ENCODE measurements around the gene DHRSX.

Gene DHRSX

DNA sequence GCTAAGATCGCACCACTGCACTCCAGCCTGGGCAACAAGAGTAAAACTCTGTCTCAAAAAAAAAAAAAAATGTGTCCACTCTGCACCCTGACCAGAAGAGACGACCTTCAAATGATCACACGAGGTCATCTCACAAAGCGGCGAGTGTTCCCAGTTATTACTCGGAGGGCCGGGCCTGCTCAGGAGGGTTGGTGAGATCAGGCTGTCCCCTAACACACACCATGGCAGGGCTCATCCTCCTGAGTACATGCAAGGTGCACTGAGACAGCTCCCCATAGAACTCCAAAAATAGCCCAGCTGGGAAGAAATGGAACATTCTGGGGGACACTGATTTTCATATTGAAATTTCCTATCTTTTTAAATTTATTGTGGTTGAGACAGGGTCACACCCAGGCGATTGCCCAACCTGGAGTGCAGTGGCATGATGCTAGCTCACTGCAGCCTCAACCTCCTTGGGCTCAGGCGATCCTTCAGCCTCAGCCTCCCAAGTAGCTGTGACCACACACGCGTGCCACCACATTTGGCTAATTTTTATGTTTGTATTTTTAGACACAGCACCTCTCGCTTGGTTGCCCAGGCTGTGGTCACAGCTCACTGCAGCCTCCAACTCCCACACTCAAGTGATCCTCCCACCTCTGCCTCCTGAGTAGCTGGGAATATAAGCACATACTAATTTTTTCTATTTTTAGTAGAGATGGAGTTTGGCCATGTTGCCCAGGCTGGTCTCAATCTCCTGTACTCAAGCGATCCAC, 51.5 kb downstream of the DHRSX start:
- TF ChIP-seq CTCF (IDR thresholded peaks at IDR 0.05; ENCODE audit: insufficient read depth, low read length, poor library complexity, severe bottlenecking) (no peak), EZH2phosphoT487 (conservative IDR thresholded peaks at IDR 0.05; ENCODE audit: low read length) (no peak)
- H3K36me3 ChIP-seq (ENCODE audit: low read length) = no peaks in the 10 kb centered on the region
- no peak overlapping the region for H3K9ac ChIP-seq (ENCODE audit: low read length)

DNA sequence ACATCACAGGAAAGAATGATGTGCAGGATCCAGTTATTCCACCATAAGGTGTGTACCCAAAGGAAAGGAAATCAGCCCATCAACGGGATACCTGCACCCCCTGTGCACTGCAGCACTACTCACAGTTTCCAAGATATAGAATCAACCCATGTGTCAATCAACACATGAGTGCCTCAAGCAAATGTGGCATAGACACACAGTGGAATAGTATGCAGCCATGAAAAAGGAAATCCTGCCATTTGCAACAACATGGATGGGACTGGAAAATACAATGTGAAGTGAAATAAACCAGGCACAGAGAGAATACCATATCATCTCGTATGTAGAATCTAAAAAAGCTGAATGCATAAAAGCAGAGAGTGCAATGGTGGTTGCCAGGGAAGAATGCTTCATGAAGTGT, 53.3 kb downstream of the DHRSX start:
- no peaks in the 10 kb centered on the region for H3K9me2 ChIP-seq (replicated peaks; ENCODE audit: insufficient read depth, low read length)
- no peak overlapping the region for H2AFZ ChIP-seq (ENCODE audit: low read depth, low read length, severe bottlenecking)
- no peak overlapping the region for H3K9ac ChIP-seq (ENCODE audit: low read length)
- H3K9me3 ChIP-seq (ENCODE audit: insufficient read depth, low read length) = no peaks in the 10 kb centered on the region
- no peaks in the 10 kb centered on the region for H3K79me2 ChIP-seq (ENCODE audit: insufficient read depth, low read length)
- TF ChIP-seq CTCF (IDR thresholded peaks at IDR 0.05; ENCODE audit: insufficient read depth, low read length, poor library complexity, severe bottlenecking) (no peak), EZH2phosphoT487 (conservative IDR thresholded peaks at IDR 0.05; ENCODE audit: low read length) (no peak)
- no peaks in the 10 kb centered on the region for H3F3A ChIP-seq (ENCODE audit: insufficient read depth)
- no peaks in the 10 kb centered on the region for H3K27me3 ChIP-seq (ENCODE audit: low read length)
- H3K4me3 ChIP-seq (ENCODE audit: insufficient read depth, low read length, poor library complexity, severe bottlenecking) = no peak overlapping the region
- H3K36me3 ChIP-seq (ENCODE audit: low read length) = no peaks in the 10 kb centered on the region
- H3K27ac ChIP-seq (ENCODE audit: low read depth, low read length) = no peak overlapping the region
- H3K4me2 ChIP-seq (ENCODE audit: low read depth, low read length, poor library complexity, severe bottlenecking) = no peak overlapping the region
- H4K20me1 ChIP-seq (ENCODE audit: low read depth, low read length) = no peaks in the 10 kb centered on the region

More for the DNA sequence above, 51.5 kb downstream of the DHRSX start:
- H4K20me1 ChIP-seq (ENCODE audit: low read depth, low read length) = no peaks in the 10 kb centered on the region
- H3K27ac ChIP-seq (ENCODE audit: low read depth, low read length) = 0 out of 2 replicates have a peak overlapping the region, but pooled peaks have one; percentile 23
- H3K27me3 ChIP-seq (ENCODE audit: low read length) = no peaks in the 10 kb centered on the region
- H2AFZ ChIP-seq (ENCODE audit: low read depth, low read length, severe bottlenecking) = no peak overlapping the region
- no peaks in the 10 kb centered on the region for H3K9me2 ChIP-seq (replicated peaks; ENCODE audit: insufficient read depth, low read length)
- H3K9me3 ChIP-seq (ENCODE audit: insufficient read depth, low read length) = no peaks in the 10 kb centered on the region
- H3K4me3 ChIP-seq (ENCODE audit: insufficient read depth, low read length, poor library complexity, severe bottlenecking) = no peak overlapping the region
- no peaks in the 10 kb centered on the region for H3K79me2 ChIP-seq (ENCODE audit: insufficient read depth, low read length)
- H3K4me2 ChIP-seq (ENCODE audit: low read depth, low read length, poor library complexity, severe bottlenecking) = peak overlapping the region; percentile 33
- no peaks in the 10 kb centered on the region for H3F3A ChIP-seq (ENCODE audit: insufficient read depth)

DNA sequence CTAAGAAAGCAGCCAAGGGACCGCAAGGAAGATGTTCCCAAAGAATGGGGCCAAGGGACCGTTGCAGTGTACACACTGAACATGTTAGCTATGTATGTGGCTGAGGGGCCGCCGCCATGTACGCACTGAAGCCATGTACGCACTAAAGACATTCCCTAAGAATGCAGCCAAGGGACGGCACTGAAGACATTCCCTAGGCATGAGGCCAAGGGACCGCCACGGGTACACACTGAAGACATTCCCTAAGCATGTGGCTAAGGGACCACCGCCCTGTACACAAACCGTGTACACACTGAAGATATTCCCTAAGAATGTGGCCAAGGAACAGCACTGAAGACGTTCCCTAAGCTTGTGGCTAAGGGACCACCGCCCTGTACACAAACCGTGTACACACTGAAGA, 54.0 kb downstream of the DHRSX start:
- Histone ChIP-seq H3K9me3 (ENCODE audit: insufficient read depth, low read length) (no peaks in the 10 kb centered on the region), H3K27ac (ENCODE audit: low read depth, low read length) (no peak overlapping the region), H3K79me2 (ENCODE audit: insufficient read depth, low read length) (no peaks in the 10 kb centered on the region), H3K27me3 (ENCODE audit: low read length) (no peaks in the 10 kb centered on the region), H3K9ac (ENCODE audit: low read length) (no peak overlapping the region), H3F3A (ENCODE audit: insufficient read depth) (no peaks in the 10 kb centered on the region), H3K4me3 (ENCODE audit: insufficient read depth, low read length, poor library complexity, severe bottlenecking) (no peak overlapping the region), H3K9me2 (replicated peaks; ENCODE audit: insufficient read depth, low read length) (no peaks in the 10 kb centered on the region), H3K36me3 (ENCODE audit: low read length) (no peaks in the 10 kb centered on the region), H2AFZ (ENCODE audit: low read depth, low read length, severe bottlenecking) (no peak overlapping the region), H3K4me2 (ENCODE audit: low read depth, low read length, poor library complexity, severe bottlenecking) (no peak overlapping the region), H4K20me1 (ENCODE audit: low read depth, low read length) (no peaks in the 10 kb centered on the region)
- TF ChIP-seq CTCF (IDR thresholded peaks at IDR 0.05; ENCODE audit: insufficient read depth, low read length, poor library complexity, severe bottlenecking) (no peak), EZH2phosphoT487 (conservative IDR thresholded peaks at IDR 0.05; ENCODE audit: low read length) (no peak)

Measured in SU-DHL-6 (cell line).